ENCODE data around the gene HYDIN. TPM values are rescaled to one million over a fixed set of nuclear protein-coding genes. Genes with fewer than 3 reads are reported as not detected.

HYDIN gene
- total and polyA plus RNA-seq, 9 of the 15 experiments (the other 6 are each of a cell fraction or from before 2014, with no cell fraction given) = 0.08 to 0.43 (median 0.14) TPM; not detected in 1

Small RNAs within 50 kb of the gene (small RNA-seq; reads per million reads assigned to genes)
- gene RNU6ATAC25P = not detected

Other genes starting within 250 kb of the HYDIN start
- gene CMTR2, start 58.7 kb upstream of the HYDIN start, total RNA-seq (2014; rRNA removed) = 14.7 and 15.6 TPM in 2 replicates
- gene CMTR2, start 58.7 kb upstream of the HYDIN start, total RNA-seq (2014; rRNA removed; fragmentation: Illumina TruSeq; extraction: Trizol) = 18.2 and 20.2 TPM in 2 replicates
- 18.1 and 20.2 TPM in 2 replicates for gene CMTR2, start 58.7 kb upstream of the HYDIN start, total RNA-seq (2015; rRNA removed; fragmentation: Illumina TruSeq; extraction: Trizol)
- 11.2 and 12.9 TPM in 2 replicates for gene CMTR2, start 58.7 kb upstream of the HYDIN start, total RNA-seq (2021)
- gene CMTR2, start 58.7 kb upstream of the HYDIN start, polyA plus RNA-seq (2011; rRNA removed) = 18.0 and 24.8 TPM in 2 replicates
- 12.7 and 13.4 TPM in 2 replicates for gene CMTR2, start 58.7 kb upstream of the HYDIN start, polyA plus RNA-seq (2014; fragmentation: Illumina TruSeq; extraction: Trizol)
- gene CMTR2, start 58.7 kb upstream of the HYDIN start, polyA plus RNA-seq (2014; fragmentation: Nextera tagmentation; extraction: Ambion mirVana) = 1 to 10 TPM; 4.6 to 6.7 TPM
- 10.1 and 11.3 TPM in 2 replicates for gene CMTR2, start 58.7 kb upstream of the HYDIN start, polyA plus RNA-seq (2014; rRNA removed)
- gene CALB2, start 128.0 kb upstream of the HYDIN start, total RNA-seq (2014; rRNA removed) = not detected in 2 replicates
- not detected in 2 replicates for gene CALB2, start 128.0 kb upstream of the HYDIN start, total RNA-seq (2014; rRNA removed; fragmentation: Illumina TruSeq; extraction: Trizol)
- not detected in 2 replicates for gene CALB2, start 128.0 kb upstream of the HYDIN start, total RNA-seq (2015; rRNA removed; fragmentation: Illumina TruSeq; extraction: Trizol)
- gene CALB2, start 128.0 kb upstream of the HYDIN start, total RNA-seq (2021) = 0.20 TPM in 1 of 2 replicates, not detected in the other
- not detected in 2 replicates for gene CALB2, start 128.0 kb upstream of the HYDIN start, polyA plus RNA-seq (2011; rRNA removed)
- gene CALB2, start 128.0 kb upstream of the HYDIN start, polyA plus RNA-seq (2014; fragmentation: Illumina TruSeq; extraction: Trizol) = not detected in 2 replicates
- gene CALB2, start 128.0 kb upstream of the HYDIN start, polyA plus RNA-seq (2014; fragmentation: Nextera tagmentation; extraction: Ambion mirVana) = not detected
- not detected in 2 replicates for gene CALB2, start 128.0 kb upstream of the HYDIN start, polyA plus RNA-seq (2014; rRNA removed)
- not detected in 2 replicates for gene TLE7, start 211.3 kb upstream of the HYDIN start, total RNA-seq (2014; rRNA removed)
- not detected in 2 replicates for gene TLE7, start 211.3 kb upstream of the HYDIN start, total RNA-seq (2014; rRNA removed; fragmentation: Illumina TruSeq; extraction: Trizol)
- not detected in 2 replicates for gene TLE7, start 211.3 kb upstream of the HYDIN start, total RNA-seq (2015; rRNA removed; fragmentation: Illumina TruSeq; extraction: Trizol)
- not detected in 2 replicates for gene TLE7, start 211.3 kb upstream of the HYDIN start, total RNA-seq (2021)
- gene TLE7, start 211.3 kb upstream of the HYDIN start, polyA plus RNA-seq (2011; rRNA removed) = not detected in 2 replicates
- gene TLE7, start 211.3 kb upstream of the HYDIN start, polyA plus RNA-seq (2014; fragmentation: Illumina TruSeq; extraction: Trizol) = not detected in 2 replicates
- gene TLE7, start 211.3 kb upstream of the HYDIN start, polyA plus RNA-seq (2014; fragmentation: Nextera tagmentation; extraction: Ambion mirVana) = not detected
- gene TLE7, start 211.3 kb upstream of the HYDIN start, polyA plus RNA-seq (2014; rRNA removed) = not detected in 2 replicates
- gene ZNF23, start 231.5 kb upstream of the HYDIN start, total RNA-seq (2014; rRNA removed) = 7.0 and 7.4 TPM in 2 replicates
- gene ZNF23, start 231.5 kb upstream of the HYDIN start, total RNA-seq (2014; rRNA removed; fragmentation: Illumina TruSeq; extraction: Trizol) = 13.4 and 14.6 TPM in 2 replicates
- gene ZNF23, start 231.5 kb upstream of the HYDIN start, total RNA-seq (2015; rRNA removed; fragmentation: Illumina TruSeq; extraction: Trizol) = 11.2 and 11.9 TPM in 2 replicates
- 8.6 and 8.7 TPM in 2 replicates for gene ZNF23, start 231.5 kb upstream of the HYDIN start, total RNA-seq (2021)
- 12.0 and 12.1 TPM in 2 replicates for gene ZNF23, start 231.5 kb upstream of the HYDIN start, polyA plus RNA-seq (2011; rRNA removed)
- 12.3 and 12.5 TPM in 2 replicates for gene ZNF23, start 231.5 kb upstream of the HYDIN start, polyA plus RNA-seq (2014; fragmentation: Illumina TruSeq; extraction: Trizol)
- 1 to 10 TPM; 4.7 to 7.2 TPM for gene ZNF23, start 231.5 kb upstream of the HYDIN start, polyA plus RNA-seq (2014; fragmentation: Nextera tagmentation; extraction: Ambion mirVana)
- 10.9 and 13.2 TPM in 2 replicates for gene ZNF23, start 231.5 kb upstream of the HYDIN start, polyA plus RNA-seq (2014; rRNA removed)